Mesenteric fat pad (tissue), 1 donor: ENCODE data around the gene POLD1. TPM values are rescaled to one million over a fixed set of nuclear protein-coding genes. Genes with fewer than 3 reads are reported as not detected.
"Not testable (repeated sequence)": the region's sequence is repeated elsewhere in the genome, so short reads cannot be mapped to it uniquely, and the experiment has no call there.

Experiments used
- DNase-seq: peaks from one replicate; pipeline ENCODE4 v3.0.0-alpha.2; 2020; ENCODE audit warnings: low spot score
- total RNA-seq: library from RNA; stranded (reverse); fragmentation: NEBNext Ultra II Directional; extraction: Animal tissue kit (Norgen Biotek cat#: 25700); gene quantifications from one replicate; pipeline ENCODE4 v1.2.1, GENCODE V29; 2021
- donor health status: DM: yes; HTN: yes; CAD: no.

The POLD1 gene
- total RNA-seq, 1 donor from 2014 or later = 13.9 TPM

DNA sequence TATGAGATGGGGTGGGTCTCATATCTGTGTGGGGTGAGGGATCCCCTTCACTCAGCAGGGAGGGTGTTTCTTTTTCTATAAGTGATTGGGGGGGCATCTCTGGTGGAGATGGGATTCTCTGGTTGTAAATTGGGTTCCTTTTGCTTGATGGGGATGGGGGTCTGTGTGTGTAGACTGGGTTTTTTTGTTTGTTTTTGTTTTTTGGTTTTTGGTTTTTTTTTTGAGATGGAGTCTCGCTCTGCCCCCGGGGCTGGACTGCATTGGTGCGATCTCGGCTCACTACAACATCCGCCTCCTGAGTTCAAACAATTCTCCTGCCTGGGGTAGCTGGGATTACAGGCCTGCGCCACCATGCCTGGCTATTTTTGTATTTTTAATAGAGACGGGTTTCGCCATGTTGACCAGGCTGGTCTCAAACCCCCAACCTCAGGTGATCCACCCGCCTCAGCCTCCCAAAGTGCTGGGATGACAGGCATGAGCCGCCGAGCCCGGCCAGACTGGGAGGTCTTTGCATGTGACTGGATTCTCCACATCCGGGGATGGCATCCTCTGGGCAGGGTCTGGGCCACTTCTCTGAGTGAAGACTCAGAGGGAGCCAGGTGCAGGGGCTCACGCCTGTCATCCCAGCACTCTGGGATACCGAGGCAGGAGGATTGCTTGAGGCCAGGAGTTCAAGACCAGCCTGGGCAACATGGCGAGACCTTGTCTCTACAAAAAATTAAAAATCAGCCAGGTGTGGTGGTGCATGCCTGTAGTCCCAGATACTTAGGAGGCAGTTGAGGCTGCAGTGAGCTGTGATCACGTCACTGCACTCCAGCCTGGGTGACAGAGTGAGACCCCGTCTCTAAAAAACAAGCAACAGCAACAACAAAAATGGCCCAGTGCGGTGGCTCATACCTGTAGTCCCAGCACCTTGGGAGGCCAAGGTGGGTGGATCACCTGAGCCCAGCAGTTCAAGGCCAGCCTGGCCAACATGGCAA lies 49.3 kb downstream of the POLD1 start:
- DNase-seq = no peak

DNA sequence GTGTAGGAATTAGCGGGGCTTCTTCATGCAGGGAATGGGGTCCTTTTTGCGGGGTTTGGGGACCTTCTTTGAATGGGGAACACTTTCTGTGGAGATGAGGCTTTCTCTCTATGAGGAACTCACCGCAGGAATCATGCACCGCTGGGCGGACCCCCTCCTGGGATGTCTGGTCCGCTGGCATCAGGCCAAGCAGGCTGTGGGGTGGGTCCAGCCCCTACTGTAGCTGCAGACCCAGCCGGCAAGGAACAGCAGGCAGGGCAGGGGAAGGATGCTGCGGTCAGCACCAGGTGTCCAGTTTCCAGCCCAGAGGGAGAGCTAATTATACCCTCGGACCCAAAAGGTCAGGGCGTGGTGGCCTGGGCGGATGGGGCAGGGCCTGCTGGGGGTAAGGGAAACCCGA lies 50.4 kb downstream of the POLD1 start:
- DNase-seq = no peak

DNA sequence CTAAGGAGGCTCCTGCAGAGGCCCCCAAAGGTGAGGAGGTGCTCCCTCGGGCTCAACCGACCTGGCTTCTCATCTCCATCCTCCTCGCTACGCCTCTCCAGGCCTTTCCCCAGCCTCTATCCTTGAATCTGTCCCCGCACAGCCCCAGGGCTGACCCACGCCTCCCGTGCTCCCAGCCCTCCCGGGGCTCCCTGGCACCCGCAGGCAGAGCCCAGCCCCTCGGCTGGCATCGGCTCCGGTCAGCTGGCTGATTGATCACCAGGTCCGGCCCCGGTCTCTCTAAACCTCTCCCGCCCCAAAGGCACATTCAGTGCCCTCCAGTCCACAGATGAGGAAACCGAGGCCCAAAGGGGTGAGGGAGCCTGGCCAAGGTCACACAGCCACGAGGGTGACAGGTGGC lies 51.1 kb downstream of the POLD1 start:
- no peak for DNase-seq

DNA sequence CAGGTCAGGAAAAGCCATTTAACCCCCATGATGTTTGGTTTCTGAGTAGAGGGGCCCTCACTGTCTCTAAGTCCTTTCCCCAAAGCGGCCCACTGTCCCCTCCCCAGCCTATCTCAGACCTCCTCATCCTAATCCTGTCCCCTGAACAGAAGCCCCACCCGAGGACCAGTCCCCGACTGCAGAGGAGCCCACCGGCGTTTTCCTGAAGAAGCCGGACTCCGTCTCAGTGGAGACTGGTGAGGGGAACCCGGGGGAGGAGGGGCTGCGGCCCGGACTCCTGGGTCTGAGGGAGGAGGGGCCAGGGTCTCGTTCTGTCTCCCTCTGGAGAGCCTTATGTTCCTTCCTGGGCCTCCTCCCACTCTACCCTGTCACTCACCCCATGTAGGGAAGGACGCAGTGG lies 51.5 kb downstream of the POLD1 start:
- no peak for DNase-seq

DNA sequence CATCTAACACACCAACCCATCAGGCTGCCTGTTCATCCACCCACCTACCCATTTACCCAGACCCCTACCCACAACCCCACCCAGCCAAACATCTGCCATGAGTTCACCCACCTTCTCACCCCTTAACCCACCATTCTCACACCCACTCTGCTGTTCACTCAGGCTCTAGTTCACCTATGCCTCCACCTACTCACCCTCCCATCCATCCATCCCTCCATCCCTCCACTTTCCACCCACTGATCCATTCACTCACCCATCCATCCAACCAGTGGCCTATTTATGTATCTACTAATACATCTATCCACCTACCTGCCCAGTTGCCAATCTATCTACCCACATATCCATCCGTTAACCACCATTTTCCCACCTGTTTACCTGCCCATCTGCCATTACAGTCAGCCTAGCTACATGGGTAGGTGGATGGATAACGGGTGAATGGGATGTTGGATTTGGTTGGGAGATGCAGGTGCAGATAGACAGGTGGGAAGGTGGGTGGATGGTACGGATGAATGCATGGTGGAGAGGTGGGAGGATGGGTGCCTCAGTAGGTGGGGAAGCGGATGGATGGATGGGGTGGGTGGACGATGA lies 53.8 kb downstream of the POLD1 start:
- no peak for DNase-seq

DNA sequence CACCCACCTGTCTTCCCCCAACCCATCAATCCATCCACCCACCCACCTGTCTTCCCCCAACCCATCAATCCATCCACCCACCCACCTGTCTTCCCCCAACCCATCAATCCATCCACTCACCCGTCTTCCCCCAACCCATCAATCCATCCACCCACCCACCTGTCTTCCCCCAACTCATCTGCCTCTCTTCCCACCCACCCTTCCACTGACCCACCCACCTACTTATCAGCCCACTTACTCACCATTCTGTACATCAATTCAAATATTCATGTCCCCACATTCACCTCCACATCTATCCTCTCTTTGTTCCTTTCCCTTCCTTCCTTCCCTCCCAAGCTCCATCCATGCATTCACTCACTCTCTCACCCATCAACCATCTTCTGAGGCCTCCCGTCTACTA lies 55.0 kb downstream of the POLD1 start:
- DNase-seq = not testable (repeated sequence)

DNA sequence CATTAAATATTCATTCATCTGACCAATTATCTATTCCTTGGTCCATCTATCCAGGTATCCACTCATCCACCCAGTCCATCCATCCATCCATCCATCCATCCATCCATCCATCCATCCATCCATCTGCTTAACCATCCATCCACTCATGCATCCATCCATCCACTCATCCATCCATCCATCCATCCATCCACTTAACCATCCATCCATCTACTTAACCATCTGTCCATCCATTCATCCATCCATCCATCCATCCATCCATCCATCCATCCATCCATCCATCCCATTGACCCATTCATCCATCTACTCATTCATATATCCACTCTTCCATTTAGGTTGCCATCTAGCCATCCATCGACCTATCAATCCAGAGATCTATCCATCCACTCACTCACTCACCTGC lies 59.9 kb downstream of the POLD1 start:
- no peak for DNase-seq

DNA sequence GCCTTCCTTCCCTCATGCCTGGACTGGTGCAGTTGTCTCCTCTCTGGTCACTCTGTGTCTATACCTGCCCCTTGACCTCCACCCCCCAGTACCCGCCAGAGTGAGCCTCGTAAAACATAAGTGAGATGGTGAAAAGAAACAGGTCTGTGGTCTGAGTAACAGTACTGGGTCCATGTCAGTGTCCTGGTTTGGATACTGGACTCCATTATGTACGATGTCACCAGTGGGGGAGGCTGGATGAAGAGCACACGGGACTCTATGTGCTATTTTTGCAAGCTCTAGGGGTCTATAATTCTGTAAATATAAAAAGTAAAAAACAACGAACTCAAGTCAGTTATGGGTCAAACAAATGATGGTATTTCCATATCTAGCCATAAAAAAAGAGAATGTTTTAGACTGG lies 62.9 kb downstream of the POLD1 start:
- no peak for DNase-seq

DNA sequence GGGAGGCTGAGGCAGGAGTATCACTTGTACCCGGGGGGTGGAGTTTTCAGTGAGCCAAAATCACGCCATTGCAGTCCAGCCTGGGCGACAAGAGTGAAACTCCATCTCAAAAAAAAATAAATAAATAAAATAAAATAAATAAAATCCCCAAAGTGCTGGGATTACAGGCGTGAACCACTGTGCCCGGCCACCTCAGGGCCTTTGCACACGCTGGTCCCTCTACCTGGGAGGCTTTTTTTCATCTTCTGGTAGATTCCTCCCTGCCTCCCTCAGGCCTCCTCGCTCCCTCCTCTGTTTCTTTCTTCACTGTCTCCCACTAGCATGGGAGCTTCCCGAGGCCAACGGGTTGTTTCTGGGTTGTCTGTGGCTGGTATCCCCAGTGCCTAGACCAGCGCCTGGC lies 63.6 kb downstream of the POLD1 start:
- no peak for DNase-seq

DNA sequence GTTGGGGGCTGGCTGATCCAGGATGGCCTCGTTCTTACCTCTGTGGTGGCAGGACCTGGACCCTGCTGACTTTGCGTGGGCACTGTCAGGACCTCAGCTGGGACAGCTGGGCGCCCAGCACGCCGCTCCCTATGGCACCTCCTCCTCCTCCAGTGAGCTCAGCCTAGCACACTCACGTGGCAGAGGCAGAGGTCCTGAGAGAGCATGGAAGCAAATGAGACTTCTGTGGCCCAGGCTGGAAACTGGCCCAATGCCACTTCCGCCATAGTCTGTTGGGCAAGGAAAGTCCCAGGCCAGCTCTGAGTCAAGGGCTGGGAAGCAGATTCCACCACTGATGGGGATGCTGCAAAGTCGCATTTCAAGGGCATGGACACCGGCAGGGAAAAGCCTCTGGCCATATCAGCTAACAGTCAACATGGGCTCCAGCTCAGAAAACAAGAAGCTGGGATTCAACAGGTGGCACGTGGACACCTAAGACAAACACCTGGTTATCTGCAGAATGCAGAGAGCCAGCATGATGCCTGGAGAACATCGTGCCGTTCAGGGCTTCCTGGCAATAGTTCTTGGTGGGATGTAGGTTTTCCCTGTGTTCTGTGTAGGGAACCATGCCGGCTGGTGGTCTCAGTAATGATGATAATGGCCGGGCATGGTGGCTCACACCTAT lies 65.2 kb downstream of the POLD1 start:
- DNase-seq = no peak

DNA sequence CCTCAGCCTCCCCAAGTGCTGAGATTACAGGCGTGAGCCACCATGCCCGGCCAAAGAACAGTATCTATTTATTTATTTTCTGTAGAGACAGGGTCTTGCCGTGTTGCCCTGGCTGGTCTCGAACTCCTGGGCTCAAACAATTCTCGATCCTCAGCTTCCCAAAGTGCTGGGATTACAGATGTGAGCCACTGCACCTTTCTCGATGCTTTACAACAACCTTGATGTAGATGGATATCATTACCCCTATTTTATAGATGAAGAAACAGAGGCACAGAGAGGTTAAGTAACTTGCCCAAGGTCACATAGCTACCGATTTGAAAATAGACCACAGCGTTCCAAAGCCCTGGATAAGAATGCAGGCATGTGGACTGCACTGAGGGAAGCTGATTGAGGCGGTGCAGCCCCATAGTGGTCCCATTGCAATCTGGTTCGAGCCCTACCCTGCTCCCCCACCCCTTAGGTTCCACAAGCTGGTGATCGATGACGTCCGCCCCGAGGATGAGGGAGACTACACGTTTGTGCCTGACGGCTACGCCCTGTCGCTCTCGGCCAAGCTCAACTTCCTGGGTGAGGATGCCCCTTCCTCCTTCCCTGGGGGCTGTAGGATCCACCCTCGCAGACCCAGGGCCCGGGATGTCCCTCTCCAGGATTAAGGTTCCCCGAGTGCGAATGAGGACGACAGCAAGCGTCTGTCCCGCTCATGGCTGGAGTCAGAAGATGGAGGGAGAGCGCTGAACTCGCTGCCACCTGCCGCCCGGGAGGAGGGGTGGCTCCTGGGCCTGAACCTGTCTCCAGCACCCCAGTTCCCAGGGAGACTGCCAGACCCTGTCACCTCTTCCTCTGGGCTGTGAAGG lies 66.4 kb downstream of the POLD1 start:
- no peak for DNase-seq

DNA sequence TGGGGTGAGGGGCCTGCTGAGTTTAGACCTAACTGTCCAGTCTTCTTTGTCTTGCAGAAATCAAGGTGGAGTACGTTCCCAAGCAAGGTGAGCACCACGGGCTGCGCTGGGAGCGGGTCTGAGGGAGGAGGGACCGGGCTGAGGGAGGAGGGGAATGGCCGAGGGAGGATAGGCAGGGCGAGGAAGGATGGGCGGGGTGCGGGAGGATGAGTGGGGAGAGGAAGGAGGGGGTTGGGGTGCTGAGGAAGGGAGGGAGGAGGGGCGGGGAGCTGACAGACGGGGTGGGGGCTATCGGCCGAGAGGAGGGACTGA lies 67.0 kb downstream of the POLD1 start:
- DNase-seq = no peak

DNA sequence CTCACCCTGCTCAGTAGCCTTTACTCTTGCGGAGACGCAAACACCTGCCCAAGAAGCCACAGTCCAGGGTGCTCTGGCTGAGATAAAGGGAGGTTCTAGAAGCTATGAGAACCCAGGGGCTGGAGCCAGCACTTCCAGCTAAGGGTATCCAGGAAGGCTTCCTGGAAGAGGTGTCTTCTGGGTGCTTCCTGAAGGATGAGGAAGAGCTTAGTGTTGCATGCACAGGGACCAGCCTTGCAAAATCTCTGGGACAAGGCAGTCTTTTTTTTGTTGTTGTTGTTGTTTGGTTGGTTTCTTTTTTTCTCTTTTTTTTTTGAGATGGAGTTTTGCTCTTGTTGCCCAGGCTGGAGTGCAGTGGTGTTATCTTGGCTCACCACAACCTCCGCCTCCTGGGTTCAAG lies 69.1 kb downstream of the POLD1 start:
- no peak for DNase-seq

DNA sequence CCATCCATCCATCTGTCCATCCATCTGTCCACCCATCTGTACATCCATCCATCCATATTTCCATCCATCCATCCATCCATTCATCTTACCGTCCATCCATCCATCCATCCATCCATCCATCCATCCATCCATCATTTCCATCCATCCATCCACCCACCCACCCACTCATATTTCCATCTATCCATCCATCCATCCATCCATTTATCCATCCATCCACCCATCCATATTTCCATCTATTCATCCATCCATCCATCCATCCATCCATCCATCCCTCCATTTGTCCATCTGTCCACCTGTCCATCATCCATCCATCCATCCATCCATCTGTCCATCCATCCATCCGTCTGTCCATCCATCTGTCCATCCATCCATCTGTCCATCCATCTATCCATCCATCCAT lies 71.8 kb downstream of the POLD1 start:
- DNase-seq = no peak

DNA sequence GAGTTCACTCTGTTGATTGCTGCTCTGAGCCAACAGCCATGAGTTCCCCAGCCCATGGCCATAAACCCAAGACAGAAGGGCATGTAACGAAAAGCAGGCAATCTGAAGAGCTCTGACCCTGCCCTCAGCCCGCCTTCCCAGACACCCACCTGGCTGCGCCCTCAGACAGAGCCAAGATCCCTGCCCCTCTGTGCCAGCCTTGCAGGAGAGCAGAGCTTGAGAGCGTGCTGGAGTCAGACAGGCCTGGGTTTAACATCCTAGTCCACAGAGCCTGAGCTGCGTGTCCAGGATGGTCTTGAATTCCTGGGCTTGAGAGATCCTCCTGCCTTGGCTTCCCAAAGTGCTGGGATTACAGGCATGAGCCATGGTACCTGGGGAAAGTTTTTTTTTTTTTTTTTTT lies 73.2 kb downstream of the POLD1 start:
- DNase-seq = no peak

DNA sequence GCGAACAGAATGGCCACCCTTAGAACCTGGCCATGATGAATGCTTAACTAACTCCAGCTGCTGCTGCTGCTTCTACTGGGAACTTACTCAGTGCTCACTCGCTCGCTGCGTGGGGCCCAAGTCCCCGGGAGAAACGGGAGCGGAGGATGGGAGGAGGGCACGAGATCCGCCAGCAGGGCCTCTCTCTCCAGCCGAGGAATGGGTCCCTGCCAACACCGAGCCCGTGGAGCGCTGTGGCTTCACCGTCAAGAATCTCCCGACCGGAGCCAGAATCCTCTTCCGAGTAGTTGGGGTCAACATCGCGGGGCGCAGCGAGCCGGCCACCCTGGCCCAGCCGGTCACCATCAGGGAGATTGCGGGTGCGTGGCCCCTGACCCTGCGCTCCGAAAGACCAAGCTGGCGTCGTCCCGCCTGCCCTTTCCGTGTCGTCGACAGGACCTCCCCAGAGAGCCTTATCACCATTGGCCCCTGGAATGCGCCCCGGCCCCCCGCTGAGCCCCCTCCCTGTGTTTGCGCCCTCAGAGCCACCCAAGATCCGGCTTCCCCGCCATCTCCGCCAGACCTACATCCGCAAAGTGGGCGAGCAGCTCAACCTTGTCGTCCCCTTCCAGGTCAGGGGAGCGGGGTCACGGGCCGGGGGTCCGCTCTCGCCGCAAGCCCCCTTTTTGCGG lies 74.4 kb downstream of the POLD1 start:
- no peak for DNase-seq

DNA sequence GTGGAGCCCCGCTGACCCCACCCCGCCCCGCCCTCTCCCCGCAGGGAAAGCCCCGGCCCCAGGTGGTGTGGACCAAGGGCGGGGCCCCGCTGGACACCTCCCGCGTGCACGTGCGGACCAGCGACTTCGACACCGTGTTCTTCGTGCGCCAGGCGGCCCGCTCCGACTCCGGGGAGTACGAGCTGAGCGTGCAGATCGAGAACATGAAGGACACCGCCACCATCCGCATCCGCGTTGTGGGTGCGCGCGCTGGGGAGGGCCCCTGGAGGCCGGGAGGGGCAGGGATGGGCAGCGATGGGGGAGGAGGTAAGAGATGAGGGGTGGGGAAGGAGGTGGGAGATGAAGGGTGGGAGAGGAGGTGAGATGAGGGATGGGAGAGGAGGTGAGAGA lies 74.9 kb downstream of the POLD1 start:
- DNase-seq = no peak

DNA sequence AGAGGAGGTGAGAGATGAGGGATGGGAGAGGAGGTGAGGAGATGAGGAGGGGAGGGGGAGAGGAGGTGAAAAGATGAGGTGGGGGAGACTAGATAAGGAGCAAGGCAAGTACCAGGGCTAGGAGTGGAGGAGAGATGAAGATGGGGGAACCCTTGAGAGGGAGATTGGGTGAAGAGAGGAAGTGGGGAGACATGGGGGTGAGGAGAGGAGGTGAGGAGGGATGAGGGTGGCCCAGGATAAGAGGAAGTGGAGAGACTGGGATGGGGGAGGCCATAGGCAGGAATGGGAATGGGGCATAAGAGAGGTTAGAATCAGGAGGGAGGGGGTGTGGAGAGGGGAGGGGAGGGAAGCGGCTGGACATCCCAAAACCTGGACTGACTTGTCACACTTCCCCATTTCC lies 75.5 kb downstream of the POLD1 start:
- no peak for DNase-seq

DNA sequence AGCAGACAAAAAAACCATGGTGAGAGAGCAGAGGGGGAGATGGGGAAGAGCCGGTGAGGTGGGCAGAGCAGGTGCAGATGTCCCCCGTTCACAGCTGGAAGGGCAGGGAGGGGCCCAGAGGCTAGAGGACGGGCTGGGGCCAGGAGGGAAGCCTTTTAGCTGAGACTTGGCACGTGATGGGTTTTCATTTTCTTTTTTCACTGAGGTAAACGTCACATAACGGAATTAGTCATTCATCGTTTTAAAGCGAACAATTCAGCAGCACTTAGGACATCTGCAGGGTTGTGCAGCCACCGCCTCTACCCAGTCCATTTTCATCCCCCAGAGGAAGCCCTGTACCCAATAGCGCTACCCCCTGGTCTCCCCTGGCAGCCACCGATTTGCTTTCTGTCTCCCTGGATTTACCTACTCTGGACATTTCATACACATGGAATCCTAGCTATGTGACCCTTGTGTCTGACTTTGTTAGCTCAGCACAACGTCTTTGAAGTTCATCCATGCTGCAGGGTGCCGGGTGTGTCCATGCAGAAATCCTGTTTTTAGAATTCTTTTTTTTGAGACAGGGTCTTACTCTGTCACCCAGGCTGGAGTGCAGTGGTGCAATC lies 76.1 kb downstream of the POLD1 start:
- DNase-seq = no peak

DNA sequence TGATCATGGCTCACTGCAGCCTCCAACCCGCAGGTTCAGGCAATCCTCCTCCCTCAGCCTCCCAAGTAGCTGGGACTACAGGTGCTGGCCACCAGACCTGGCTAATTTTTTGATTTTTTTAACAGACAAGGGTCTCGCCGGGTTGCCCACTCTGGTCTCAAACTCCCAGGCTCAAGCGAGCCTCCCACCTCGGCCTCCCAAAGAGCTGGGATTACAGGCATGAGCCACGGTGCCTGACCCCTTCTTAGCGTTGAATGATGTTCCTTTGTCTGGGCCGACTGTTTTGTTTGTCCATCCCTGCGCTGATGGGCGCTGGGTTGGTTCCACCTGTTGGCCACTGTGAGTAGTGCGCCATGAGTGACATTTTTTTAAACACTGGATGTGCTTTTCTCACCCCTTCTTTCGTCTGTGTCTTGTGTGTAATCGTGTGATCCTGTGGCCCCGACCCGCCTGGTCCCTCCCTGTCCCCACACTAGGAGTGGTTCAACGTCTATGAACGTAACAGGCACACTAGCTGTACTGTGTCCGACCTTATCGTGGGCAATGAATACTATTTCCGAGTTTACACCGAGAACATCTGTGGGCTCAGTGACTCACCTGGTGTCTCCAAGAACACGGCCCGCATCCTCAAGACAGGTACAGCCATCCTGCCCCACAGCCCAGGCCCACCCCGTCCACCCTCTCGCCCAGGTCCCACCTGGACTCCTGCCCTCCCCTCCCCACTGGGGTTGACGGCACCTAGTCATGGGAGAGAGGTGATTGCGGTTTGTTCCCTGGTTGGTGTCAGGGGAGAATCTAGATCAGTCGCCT lies 77.1 kb downstream of the POLD1 start:
- DNase-seq = no peak
